ENCODE measurements around the gene NAT10. TPM values are rescaled to one million over a fixed set of nuclear protein-coding genes. Genes with fewer than 3 reads are reported as not detected.

The NAT10 gene
- total RNA-seq, 2 donors from 2014 or later = 59.7 to 61.0 TPM

- peaks cover 20% of the 10 kb centered on the region for H3K36me3 ChIP-seq (ENCODE audit: control insufficient read depth, insufficient read depth, low read length)
- no peak overlapping the region for H3K27ac Mint-ChIP-seq
These were observed 56.5 kb downstream of the NAT10 start for GRCh38 chr11:34161812-34162492.

DNA sequence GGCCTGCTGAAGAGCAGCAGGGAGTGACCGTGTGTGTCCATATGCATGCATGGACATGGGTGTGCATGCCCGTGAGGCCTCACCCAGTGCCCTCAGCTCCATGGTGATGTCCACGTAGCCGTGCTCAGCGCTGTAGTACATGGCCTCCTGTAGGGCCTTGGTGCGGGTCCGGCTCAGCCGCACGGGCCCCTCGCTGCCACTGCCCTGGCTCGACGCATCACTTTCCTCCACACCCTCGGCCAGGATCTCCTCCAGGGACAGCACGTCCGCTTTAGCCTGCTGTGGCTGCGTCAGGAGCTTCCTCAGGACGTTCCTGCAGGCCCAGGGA is 57.0 kb downstream of the NAT10 start:
- no peak overlapping the region for H3K27ac ChIP-seq (ENCODE audit: low read depth, low read length)

More at GRCh38 chr11:34161812-34162492, 56.5 kb downstream of the NAT10 start:
- Histone ChIP-seq H3K27me3 (ENCODE audit: control insufficient read depth, insufficient read depth, low read length, poor library complexity, severe bottlenecking) (no peaks in the 10 kb centered on the region), H3K4me1 (ENCODE audit: control insufficient read depth, insufficient read depth, low read length) (no peaks in the 10 kb centered on the region), H3K9me3 (ENCODE audit: control insufficient read depth, low read length) (no peaks in the 10 kb centered on the region), H3K27ac (ENCODE audit: low read depth, low read length) (no peak overlapping the region), H3K9ac (ENCODE audit: extremely low read depth, low read length, poor library complexity, severe bottlenecking) (no peak overlapping the region), H3K4me3 (ENCODE audit: low read length) (no peak overlapping the region)
- Mint-ChIP-seq H3K9me3 (no peaks in the 10 kb centered on the region), H3K4me3 (no peak overlapping the region), H3K27me3 (ENCODE audit: insufficient read depth) (no peaks in the 10 kb centered on the region), H3K4me1 (no peaks in the 10 kb centered on the region), H3K36me3 (ENCODE audit: low read depth) (peaks cover 10% of the 10 kb centered on the region)
- DNase-seq = no peak
- TF ChIP-seq, protein P1, sequence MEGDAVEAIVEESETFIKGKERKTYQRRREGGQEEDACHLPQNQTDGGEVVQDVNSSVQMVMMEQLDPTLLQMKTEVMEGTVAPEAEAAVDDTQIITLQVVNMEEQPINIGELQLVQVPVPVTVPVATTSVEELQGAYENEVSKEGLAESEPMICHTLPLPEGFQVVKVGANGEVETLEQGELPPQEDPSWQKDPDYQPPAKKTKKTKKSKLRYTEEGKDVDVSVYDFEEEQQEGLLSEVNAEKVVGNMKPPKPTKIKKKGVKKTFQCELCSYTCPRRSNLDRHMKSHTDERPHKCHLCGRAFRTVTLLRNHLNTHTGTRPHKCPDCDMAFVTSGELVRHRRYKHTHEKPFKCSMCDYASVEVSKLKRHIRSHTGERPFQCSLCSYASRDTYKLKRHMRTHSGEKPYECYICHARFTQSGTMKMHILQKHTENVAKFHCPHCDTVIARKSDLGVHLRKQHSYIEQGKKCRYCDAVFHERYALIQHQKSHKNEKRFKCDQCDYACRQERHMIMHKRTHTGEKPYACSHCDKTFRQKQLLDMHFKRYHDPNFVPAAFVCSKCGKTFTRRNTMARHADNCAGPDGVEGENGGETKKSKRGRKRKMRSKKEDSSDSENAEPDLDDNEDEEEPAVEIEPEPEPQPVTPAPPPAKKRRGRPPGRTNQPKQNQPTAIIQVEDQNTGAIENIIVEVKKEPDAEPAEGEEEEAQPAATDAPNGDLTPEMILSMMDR (conservative IDR thresholded peaks at IDR 0.05) = no peak
- 92 to 94% methylated on average over 8 to 18 of the region's 18 CpGs for WGBS, 2 experiments (ENCODE audit: insufficient coverage in 1 of 2, insufficient read length in 1 of 2)

GRCh38 chr11:34162856-34163255 is 57.4 kb downstream of the NAT10 start:
- TF ChIP-seq, protein P1 (conservative IDR thresholded peaks at IDR 0.05) = no peak
- Histone ChIP-seq H3K4me1 (ENCODE audit: control insufficient read depth, insufficient read depth, low read length) (no peaks in the 10 kb centered on the region), H3K9me3 (ENCODE audit: control insufficient read depth, low read length) (no peaks in the 10 kb centered on the region), H3K36me3 (ENCODE audit: control insufficient read depth, insufficient read depth, low read length) (peaks cover 24% of the 10 kb centered on the region), H3K4me3 (ENCODE audit: low read length) (no peak overlapping the region), H3K9ac (ENCODE audit: extremely low read depth, low read length, poor library complexity, severe bottlenecking) (no peak overlapping the region), H3K27me3 (ENCODE audit: control insufficient read depth, insufficient read depth, low read length, poor library complexity, severe bottlenecking) (no peaks in the 10 kb centered on the region), H3K27ac (ENCODE audit: low read depth, low read length) (no peak overlapping the region)
- Mint-ChIP-seq H3K4me3 (no peak overlapping the region), H3K27me3 (ENCODE audit: insufficient read depth) (no peaks in the 10 kb centered on the region), H3K9me3 (no peaks in the 10 kb centered on the region), H3K36me3 (ENCODE audit: low read depth) (peaks cover 16% of the 10 kb centered on the region), H3K27ac (no peak overlapping the region), H3K4me1 (no peaks in the 10 kb centered on the region)
- DNase-seq = no peak
- WGBS, 2 experiments (ENCODE audit: insufficient coverage in 1 of 2, insufficient read length in 1 of 2) = 98 to 100% methylated on average over 2 to 7 of the region's 7 CpGs

More for the DNA sequence above, 57.0 kb downstream of the NAT10 start:
- H3K9me3 ChIP-seq (ENCODE audit: control insufficient read depth, low read length) = no peaks in the 10 kb centered on the region
- Mint-ChIP-seq H3K36me3 (ENCODE audit: low read depth) (peaks cover 15% of the 10 kb centered on the region), H3K4me3 (no peak overlapping the region), H3K4me1 (no peaks in the 10 kb centered on the region), H3K27me3 (ENCODE audit: insufficient read depth) (no peaks in the 10 kb centered on the region), H3K27ac (no peak overlapping the region), H3K9me3 (no peaks in the 10 kb centered on the region)
- H3K27me3 ChIP-seq (ENCODE audit: control insufficient read depth, insufficient read depth, low read length, poor library complexity, severe bottlenecking) = no peaks in the 10 kb centered on the region
- TF ChIP-seq, protein P1 (conservative IDR thresholded peaks at IDR 0.05) = no peak
- no peaks in the 10 kb centered on the region for H3K4me1 ChIP-seq (ENCODE audit: control insufficient read depth, insufficient read depth, low read length)
- peaks cover 24% of the 10 kb centered on the region for H3K36me3 ChIP-seq (ENCODE audit: control insufficient read depth, insufficient read depth, low read length)
- 93 to 94% methylated on average over 10 to 17 of the region's 17 CpGs for WGBS, 2 experiments (ENCODE audit: insufficient coverage in 1 of 2, insufficient read length in 1 of 2)
- no peak overlapping the region for H3K4me3 ChIP-seq (ENCODE audit: low read length)
- DNase-seq = no peak
- H3K9ac ChIP-seq (ENCODE audit: extremely low read depth, low read length, poor library complexity, severe bottlenecking) = no peak overlapping the region

Data from endodermal cell (in vitro differentiated cells).